ENCODE results near the gene SLC24A4. TPM values are rescaled to one million over a fixed set of nuclear protein-coding genes. Genes with fewer than 3 reads are reported as not detected.

The SLC24A4 gene
- total RNA-seq, 1 experiment from 2014 or later, result 0.02 TPM

- H3K9me3 ChIP-seq (replicated peaks), result no peaks in the 10 kb centered on the region
- H3K36me3 ChIP-seq, result no peaks in the 10 kb centered on the region
- H3K4me3 ChIP-seq, result no peak overlapping the region
- H3K4me1 ChIP-seq, result no peaks in the 10 kb centered on the region
- no peak overlapping the region for H3K27ac ChIP-seq
- no peaks in the 10 kb centered on the region for H3K27me3 ChIP-seq
- no peak for DNase-seq
These were observed 91.9 kb downstream of the SLC24A4 start for GRCh38 chr14:92414690-92415445.

GRCh38 chr14:92415969-92416368 is 93.0 kb downstream of the SLC24A4 start:
- no peaks in the 10 kb centered on the region for H3K36me3 ChIP-seq
- H3K27ac ChIP-seq, result no peak overlapping the region
- no peaks in the 10 kb centered on the region for H3K4me1 ChIP-seq
- H3K4me3 ChIP-seq, result no peak overlapping the region
- H3K9me3 ChIP-seq (replicated peaks), result no peaks in the 10 kb centered on the region
- no peaks in the 10 kb centered on the region for H3K27me3 ChIP-seq
- no peak for DNase-seq

- H3K4me1 ChIP-seq, result no peaks in the 10 kb centered on the region
- H3K4me3 ChIP-seq, result no peak overlapping the region
- DNase-seq, result no peak
- no peaks in the 10 kb centered on the region for H3K9me3 ChIP-seq (replicated peaks)
- no peak overlapping the region for H3K27ac ChIP-seq
- H3K27me3 ChIP-seq, result no peaks in the 10 kb centered on the region
- no peaks in the 10 kb centered on the region for H3K36me3 ChIP-seq
These were observed 93.6 kb downstream of the SLC24A4 start for GRCh38 chr14:92416544-92416943.

- DNase-seq, result no peak
- no peaks in the 10 kb centered on the region for H3K27me3 ChIP-seq
- no peak overlapping the region for H3K27ac ChIP-seq
- no peaks in the 10 kb centered on the region for H3K9me3 ChIP-seq (replicated peaks)
- no peaks in the 10 kb centered on the region for H3K36me3 ChIP-seq
- no peak overlapping the region for H3K4me3 ChIP-seq
- H3K4me1 ChIP-seq, result no peaks in the 10 kb centered on the region
These were observed 94.8 kb downstream of the SLC24A4 start for GRCh38 chr14:92417759-92418158.

GRCh38 chr14:92421751-92422150 is 98.8 kb downstream of the SLC24A4 start:
- Histone ChIP-seq H3K9me3 (replicated peaks) (no peaks in the 10 kb centered on the region), H3K4me3 (no peak overlapping the region), H3K27ac (no peak overlapping the region), H3K4me1 (no peaks in the 10 kb centered on the region), H3K27me3 (no peaks in the 10 kb centered on the region), H3K36me3 (no peaks in the 10 kb centered on the region)
- no peak for DNase-seq

GRCh38 chr14:92425101-92425500 is 102.1 kb downstream of the SLC24A4 start:
- no peak overlapping the region for H3K4me3 ChIP-seq
- no peak for DNase-seq
- H3K36me3 ChIP-seq, result no peaks in the 10 kb centered on the region

GRCh38 chr14:92426237-92426636 is 103.3 kb downstream of the SLC24A4 start:
- no peak overlapping the region for H3K27ac ChIP-seq
- no peak overlapping the region for H3K4me3 ChIP-seq
- DNase-seq, result no peak
- no peaks in the 10 kb centered on the region for H3K4me1 ChIP-seq
- no peaks in the 10 kb centered on the region for H3K27me3 ChIP-seq
- H3K9me3 ChIP-seq (replicated peaks), result no peaks in the 10 kb centered on the region
- H3K36me3 ChIP-seq, result no peaks in the 10 kb centered on the region

More at GRCh38 chr14:92425101-92425500, 102.1 kb downstream of the SLC24A4 start:
- H3K27me3 ChIP-seq, result no peaks in the 10 kb centered on the region
- H3K9me3 ChIP-seq (replicated peaks), result no peaks in the 10 kb centered on the region
- H3K4me1 ChIP-seq, result no peaks in the 10 kb centered on the region
- H3K27ac ChIP-seq, result no peak overlapping the region

- Histone ChIP-seq H3K27me3 (no peaks in the 10 kb centered on the region), H3K4me1 (no peaks in the 10 kb centered on the region), H3K9me3 (replicated peaks) (no peaks in the 10 kb centered on the region), H3K4me3 (no peak overlapping the region), H3K36me3 (no peaks in the 10 kb centered on the region), H3K27ac (no peak overlapping the region)
- DNase-seq, result no peak
These were observed 104.1 kb downstream of the SLC24A4 start for GRCh38 chr14:92427096-92427495.

GRCh38 chr14:92430686-92431085 is 107.7 kb downstream of the SLC24A4 start:
- Histone ChIP-seq H3K4me1 (no peaks in the 10 kb centered on the region), H3K27ac (no peak overlapping the region), H3K9me3 (replicated peaks) (no peaks in the 10 kb centered on the region), H3K27me3 (no peaks in the 10 kb centered on the region), H3K36me3 (no peaks in the 10 kb centered on the region), H3K4me3 (no peak overlapping the region)
- no peak for DNase-seq

- no peaks in the 10 kb centered on the region for H3K9me3 ChIP-seq (replicated peaks)
- no peak for DNase-seq
- H3K36me3 ChIP-seq, result no peaks in the 10 kb centered on the region
- H3K4me3 ChIP-seq, result no peak overlapping the region
- no peak overlapping the region for H3K27ac ChIP-seq
- H3K4me1 ChIP-seq, result no peaks in the 10 kb centered on the region
- H3K27me3 ChIP-seq, result no peaks in the 10 kb centered on the region
These were observed 108.3 kb downstream of the SLC24A4 start for GRCh38 chr14:92431199-92431725.

GRCh38 chr14:92433407-92433806 is 110.4 kb downstream of the SLC24A4 start:
- no peaks in the 10 kb centered on the region for H3K36me3 ChIP-seq
- H3K27me3 ChIP-seq, result no peaks in the 10 kb centered on the region
- H3K4me3 ChIP-seq, result no peak overlapping the region
- H3K9me3 ChIP-seq (replicated peaks), result no peaks in the 10 kb centered on the region
- H3K4me1 ChIP-seq, result no peaks in the 10 kb centered on the region
- H3K27ac ChIP-seq, result no peak overlapping the region
- DNase-seq, result no peak

GRCh38 chr14:92435154-92435553 is 112.2 kb downstream of the SLC24A4 start:
- no peaks in the 10 kb centered on the region for H3K36me3 ChIP-seq
- no peaks in the 10 kb centered on the region for H3K9me3 ChIP-seq (replicated peaks)
- no peak overlapping the region for H3K4me3 ChIP-seq
- DNase-seq, result no peak
- H3K27me3 ChIP-seq, result no peaks in the 10 kb centered on the region
- H3K27ac ChIP-seq, result no peak overlapping the region
- H3K4me1 ChIP-seq, result no peaks in the 10 kb centered on the region

GRCh38 chr14:92436115-92436776 is 113.3 kb downstream of the SLC24A4 start:
- Histone ChIP-seq H3K36me3 (no peaks in the 10 kb centered on the region), H3K4me3 (no peak overlapping the region), H3K4me1 (no peaks in the 10 kb centered on the region), H3K27me3 (no peaks in the 10 kb centered on the region), H3K9me3 (replicated peaks) (no peaks in the 10 kb centered on the region), H3K27ac (no peak overlapping the region)
- DNase-seq, result no peak

- no peaks in the 10 kb centered on the region for H3K36me3 ChIP-seq
- no peaks in the 10 kb centered on the region for H3K4me1 ChIP-seq
- no peak overlapping the region for H3K4me3 ChIP-seq
- no peaks in the 10 kb centered on the region for H3K27me3 ChIP-seq
- no peaks in the 10 kb centered on the region for H3K9me3 ChIP-seq (replicated peaks)
- no peak overlapping the region for H3K27ac ChIP-seq
- DNase-seq, result no peak
These were observed 114.3 kb downstream of the SLC24A4 start for GRCh38 chr14:92437309-92437708.

GRCh38 chr14:92437729-92438285 is 114.8 kb downstream of the SLC24A4 start:
- no peaks in the 10 kb centered on the region for H3K36me3 ChIP-seq
- no peak overlapping the region for H3K4me3 ChIP-seq
- H3K9me3 ChIP-seq (replicated peaks), result no peaks in the 10 kb centered on the region
- no peaks in the 10 kb centered on the region for H3K27me3 ChIP-seq
- no peaks in the 10 kb centered on the region for H3K4me1 ChIP-seq
- DNase-seq, result no peak
- H3K27ac ChIP-seq, result no peak overlapping the region
